Raji (cell line): ENCODE results near the gene EFNA2.

Source experiments
- POLR2A ChIP-seq: IDR thresholded peaks from 2 replicates; pipeline ENCODE4 v1.6.1; 2011; ENCODE audit warnings: low read depth, low read length, control low read depth; ENCODE audit not compliant: insufficient read depth

EFNA2 gene

DNA sequence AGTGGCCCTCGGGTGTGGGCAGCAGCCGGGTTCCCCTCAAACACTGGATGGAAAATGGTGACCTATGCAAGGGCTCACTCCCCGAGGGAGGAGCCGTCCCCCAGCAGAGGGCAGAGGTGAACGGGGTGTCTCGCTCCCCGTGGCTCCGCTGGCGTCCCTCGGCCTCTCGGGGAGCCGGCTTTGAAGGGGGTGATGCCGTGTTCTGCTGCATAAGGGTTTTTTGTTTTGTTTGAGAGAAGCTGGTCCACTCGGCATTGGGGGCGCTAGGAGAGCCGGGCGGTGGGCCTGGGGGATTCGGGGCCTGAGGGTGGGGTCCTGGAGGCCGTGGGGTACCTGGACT is 4.0 kb downstream of the EFNA2 start:
- TF ChIP-seq POLR2A: no peak

DNA sequence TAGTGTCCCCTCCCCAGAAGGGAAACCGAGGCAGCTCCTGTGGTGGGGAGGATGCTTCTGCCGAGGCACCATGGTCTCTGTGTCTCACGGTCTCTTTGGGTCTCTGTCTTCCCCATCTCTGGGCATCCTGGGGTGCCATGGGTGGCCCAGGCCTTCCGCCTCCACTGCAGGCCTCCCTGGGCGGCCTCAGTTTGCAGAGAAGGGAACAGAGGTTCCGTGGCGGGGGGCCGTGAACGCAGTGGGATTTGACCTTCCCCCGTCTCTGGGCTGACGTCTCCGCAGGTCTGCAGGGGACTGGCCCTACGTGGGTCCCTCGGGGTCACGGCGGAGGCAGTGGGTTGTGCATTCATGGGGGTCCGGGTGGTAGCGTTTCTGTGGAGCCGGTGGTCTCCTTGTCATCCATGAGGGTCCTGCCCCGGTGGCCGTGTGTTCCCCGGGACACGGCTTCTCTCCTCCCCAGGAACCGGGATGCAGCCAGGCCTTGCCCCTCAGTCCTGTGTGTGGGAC is 4.6 kb downstream of the EFNA2 start:
- TF ChIP-seq POLR2A: no peak

DNA sequence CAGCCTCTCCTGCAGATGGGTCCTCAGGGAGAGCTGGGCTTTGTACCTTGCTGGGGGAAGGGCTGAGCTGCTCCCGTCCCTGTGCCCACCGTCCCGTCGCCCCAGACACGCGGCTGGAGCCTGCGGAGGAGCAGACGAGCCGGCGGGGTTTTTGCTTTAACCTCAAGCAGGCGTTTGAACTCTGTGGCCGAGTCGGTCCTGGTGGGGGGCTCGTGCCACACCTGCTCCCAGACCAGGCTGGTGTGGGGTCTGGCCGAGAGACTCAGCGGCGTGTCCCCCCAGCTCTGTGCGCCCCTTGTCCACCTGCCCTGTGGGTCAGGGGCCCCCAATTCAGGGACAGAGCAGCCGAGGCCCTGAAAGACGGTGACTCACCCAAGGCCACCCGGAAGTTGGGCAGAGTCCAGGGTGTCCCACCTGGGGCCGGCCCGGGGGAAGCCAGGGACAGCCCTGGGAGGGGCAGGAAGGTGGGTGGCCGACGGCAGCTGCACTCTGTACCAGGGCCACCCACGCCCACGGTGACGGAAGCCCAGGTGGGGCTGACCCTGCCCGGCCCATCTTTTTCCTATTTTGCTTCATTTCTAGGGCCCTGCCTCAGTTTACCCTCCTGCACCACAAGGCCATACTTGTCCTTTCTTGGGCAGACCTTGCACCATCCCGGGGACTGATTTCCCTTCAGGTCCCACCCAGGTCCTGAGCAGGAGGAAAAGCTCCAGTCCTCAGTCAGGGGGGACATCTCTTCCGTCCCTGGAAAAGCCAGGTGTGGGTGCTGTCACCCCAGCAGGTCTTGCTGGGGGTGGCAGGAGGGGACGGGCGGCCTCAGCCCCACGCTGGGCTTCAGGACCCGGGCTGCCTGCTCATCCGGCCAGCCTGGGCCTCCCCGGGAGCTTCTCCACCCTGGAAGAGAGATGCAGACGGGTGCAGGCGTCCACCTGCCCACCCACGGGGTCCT is 5.3 kb downstream of the EFNA2 start:
- TF ChIP-seq POLR2A: no peak

DNA sequence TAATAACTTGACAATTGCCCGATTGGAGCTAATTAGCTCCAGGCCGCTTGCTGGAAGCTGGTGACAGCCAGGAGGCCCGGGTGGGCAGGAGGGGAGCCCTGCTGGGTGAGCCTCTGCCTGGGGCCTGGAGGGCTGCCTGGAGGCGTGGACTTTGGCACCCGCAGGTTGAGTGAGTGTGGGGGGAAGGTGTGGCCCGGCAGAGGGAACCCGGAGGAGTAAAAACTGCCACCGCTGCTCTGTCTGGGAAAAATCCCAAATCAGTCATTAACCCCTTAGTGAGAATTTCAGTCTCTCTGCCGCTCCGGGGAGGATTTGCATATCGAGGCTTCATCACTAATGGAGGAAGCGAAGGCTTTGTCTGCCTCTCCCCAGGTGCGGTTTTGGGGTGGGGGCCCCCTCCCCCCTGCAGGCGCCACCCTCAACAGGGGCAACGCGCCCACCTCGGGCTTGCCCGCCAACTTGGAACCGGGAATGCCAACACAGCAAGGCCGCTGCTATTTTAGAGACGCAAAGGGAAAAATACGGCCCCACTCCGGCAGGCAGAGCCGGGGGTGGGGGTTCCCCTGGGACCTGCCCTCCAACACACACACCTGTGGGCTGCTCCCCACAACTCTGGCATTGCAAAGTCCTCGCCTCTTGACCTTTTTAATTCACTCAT is 6.2 kb downstream of the EFNA2 start:
- TF ChIP-seq POLR2A: no peak

DNA sequence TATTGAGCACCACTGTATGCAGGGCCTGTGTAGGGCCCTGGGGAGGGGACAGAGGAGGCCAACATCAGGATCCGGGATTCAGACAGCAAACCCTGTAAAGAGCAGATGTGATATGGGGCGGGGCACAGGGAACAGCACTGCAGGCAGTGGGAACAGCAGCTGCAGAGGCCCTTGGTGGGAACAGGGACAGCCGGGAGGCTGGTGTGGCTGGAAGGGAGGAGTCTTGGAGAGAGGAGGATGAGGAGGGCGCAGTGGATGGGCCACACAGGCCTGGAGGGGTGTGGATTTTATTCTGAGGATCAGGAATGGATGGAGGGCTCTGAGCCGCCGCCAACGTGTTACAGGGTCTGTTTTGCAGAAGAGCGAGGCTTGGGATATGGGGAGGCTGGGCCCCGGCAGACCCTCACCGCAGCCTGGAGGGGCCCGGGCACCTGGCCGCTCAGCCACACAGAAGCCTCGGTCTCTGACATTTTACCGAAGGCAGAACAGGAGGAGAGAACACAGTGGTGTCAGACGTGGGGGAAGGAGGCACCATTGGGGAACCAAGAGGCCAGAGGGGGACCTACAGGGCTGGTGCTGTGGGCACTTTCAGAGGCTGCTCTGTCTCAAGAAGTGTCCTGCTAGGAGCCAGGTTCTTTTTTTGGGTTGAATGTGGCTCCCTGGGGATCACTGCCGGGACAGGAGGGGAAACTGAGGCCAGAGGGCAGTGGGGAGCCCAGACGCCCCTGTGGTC is 6.9 kb downstream of the EFNA2 start:
- TF ChIP-seq POLR2A: no peak

DNA sequence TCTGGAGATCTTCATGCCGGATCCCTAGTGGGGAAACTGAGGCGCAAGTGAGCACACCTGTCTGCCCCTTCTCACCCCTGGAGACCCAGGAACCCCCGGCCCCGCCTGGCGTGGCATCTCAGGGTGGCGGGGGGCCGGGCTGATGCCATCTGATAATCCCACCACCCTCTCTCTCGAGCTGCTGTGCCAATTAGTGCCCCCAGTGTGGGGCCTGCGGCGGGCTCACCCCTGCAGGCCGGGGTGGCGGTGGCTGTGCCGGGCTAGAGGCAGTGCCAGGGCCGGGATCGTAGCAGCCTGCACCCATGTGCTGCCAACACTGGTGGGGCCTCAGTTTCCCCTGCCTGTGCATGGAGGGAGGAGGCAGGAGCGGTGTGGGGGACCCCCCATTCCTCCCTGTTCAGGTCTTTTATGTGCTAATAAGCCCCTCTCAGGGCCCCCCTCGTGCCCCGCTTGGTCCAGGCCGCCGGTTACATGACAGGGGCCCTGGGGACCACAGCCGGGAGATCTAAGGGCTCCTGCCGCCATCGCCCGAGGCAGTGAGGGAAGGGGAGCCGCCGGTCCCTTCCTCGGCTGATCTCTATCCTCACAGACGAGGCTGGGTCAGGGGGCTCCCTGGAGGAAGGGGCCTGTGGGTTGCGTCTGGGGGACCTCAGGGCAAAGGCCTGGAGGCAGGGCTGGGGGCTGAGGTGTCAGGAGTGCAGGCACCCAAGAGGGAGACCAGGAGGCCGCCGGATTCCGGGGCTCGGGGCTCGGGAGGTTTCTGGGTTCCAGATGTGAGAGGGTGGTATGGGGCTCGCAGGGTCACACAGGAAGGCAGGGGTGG is 8.3 kb downstream of the EFNA2 start:
- no peak for TF ChIP-seq POLR2A

DNA sequence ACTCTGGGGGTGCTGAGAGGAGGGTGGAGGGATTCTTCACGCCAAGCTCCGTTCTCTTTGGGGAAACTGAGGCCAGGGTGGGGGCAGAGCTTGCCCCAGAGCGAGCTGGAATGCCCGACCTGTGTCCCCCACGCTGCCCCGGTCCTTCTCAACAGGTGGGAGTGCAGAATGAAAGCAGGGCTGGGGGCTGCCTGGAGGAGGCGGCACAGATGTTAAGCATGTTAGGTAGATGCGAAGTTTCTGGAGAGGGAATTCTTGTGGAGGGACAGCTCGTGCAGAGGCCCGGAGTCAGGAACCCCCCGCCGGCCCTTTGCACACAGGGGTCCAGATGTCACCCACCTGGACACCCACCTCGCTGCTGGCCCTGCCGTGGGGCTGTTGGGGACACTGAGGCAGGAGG is 9.0 kb downstream of the EFNA2 start:
- no peak for TF ChIP-seq POLR2A

DNA sequence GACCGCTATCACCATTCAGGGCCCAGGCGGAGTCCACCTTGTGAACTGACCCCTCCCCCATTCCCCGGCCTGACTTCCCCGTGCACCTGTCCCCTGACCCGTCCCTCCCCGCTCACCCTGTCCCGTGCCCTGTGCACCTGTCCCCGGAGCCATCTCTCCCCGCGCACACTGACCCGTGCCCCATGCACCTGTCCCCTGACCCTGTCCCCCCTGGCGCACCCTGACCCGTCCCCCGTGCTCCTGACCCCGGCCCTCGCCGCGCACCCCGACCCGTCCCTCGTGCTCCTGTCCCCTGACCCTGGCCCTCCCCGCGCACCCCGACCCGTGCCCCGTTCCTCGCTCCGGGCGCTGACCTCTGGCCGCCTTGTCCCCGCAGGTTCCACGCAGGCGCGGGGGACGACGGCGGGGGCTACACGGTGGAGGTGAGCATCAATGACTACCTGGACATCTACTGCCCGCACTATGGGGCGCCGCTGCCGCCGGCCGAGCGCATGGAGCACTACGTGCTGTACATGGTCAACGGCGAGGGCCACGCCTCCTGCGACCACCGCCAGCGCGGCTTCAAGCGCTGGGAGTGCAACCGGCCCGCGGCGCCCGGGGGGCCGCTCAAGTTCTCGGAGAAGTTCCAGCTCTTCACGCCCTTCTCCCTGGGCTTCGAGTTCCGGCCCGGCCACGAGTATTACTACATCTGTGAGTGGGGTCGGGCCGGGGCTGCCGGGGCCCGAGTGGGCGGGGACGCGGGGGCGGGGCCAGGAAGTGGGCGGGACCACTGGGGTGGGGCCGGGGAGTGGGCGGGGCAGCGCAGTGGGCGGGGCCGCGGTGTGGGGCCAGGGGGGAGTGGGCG is 9.7 kb downstream of the EFNA2 start:
- no peak for TF ChIP-seq POLR2A

DNA sequence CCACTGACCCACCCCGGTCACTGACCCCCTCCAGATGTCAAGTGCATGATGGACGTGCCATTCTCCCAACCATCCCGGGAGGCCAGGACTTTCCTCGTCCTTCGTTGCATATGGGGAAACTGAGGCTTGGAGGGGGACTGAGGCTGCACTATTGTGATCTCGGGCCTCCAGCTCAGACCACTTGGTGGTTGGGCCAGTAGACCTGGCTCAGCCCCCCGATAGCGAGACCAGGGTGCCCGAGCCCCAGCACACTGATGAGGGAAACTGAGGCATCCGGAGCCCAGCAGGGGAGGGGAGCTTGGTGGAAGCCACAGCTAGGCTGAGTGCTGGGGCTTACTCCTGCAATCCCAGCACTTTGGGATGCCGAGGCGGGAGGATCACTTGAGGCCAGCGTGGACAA is 10.4 kb downstream of the EFNA2 start:
- TF ChIP-seq POLR2A: no peak

DNA sequence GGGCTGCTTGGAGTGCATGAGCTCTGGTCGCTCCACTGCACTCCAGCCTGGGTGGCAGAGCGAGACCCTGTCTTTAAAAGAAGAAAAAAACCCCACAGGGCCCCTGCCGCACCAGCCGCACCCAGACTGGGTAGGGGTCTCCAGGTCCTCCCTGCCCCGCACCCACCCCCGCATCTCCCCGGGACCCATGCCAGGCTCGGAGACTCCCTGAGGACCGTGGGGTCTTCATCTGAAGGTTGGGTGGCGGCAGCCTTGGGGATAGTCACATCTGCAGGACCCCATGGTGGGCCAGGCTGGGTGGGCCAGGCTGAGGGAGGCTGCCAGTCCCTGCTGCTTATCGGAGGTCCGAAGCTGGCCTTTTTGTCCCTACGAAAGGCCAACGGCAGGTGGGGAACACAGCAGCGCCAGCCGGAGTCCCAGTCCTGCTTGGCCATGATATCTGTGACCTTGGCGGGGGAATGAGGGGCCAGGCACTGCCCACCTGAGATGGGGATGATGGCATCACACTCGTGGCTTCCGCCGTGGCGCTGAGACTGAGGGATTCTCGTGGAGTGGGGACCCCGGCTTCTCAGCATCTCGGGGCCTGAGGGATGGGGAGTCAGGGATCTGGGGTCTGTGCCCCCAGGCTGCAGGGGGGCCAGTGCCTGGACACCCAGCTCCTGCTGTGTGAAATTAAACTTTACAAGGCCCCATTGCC is 11.1 kb downstream of the EFNA2 start:
- no peak for TF ChIP-seq POLR2A

DNA sequence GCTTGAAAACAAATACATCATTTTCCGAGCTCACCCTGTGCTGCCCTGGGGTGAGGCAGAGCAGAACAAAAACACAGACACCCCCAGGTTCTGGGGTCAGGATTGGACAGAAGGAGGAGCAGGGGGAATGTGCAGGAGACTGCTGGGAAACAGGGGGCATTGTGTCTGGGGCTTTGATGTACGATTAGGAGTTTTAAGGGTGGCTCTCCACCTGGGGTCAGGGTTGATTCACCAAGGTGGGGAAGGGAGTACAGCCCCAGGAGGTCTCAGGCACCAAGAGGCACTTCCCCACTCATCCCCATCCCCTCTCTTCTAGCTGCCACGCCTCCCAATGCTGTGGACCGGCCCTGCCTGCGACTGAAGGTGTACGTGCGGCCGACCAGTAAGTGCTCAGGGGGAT is 12.6 kb downstream of the EFNA2 start:
- TF ChIP-seq POLR2A: no peak

DNA sequence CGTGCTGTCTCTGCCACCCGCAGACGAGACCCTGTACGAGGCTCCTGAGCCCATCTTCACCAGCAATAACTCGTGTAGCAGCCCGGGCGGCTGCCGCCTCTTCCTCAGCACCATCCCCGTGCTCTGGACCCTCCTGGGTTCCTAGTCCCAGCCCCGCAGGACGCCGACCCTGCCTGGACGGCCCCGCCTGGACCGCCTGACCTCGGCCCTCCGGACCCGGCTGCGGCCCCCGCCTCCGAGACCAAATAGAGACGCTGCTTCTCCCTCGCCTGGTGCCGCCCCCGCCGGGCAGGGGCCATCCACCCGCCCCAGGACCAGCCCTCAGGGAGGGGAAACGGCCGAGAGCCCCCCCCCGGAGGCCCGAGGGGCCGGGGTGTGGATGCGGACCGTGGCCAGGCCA is 14.1 kb downstream of the EFNA2 start:
- TF ChIP-seq POLR2A: no peak

DNA sequence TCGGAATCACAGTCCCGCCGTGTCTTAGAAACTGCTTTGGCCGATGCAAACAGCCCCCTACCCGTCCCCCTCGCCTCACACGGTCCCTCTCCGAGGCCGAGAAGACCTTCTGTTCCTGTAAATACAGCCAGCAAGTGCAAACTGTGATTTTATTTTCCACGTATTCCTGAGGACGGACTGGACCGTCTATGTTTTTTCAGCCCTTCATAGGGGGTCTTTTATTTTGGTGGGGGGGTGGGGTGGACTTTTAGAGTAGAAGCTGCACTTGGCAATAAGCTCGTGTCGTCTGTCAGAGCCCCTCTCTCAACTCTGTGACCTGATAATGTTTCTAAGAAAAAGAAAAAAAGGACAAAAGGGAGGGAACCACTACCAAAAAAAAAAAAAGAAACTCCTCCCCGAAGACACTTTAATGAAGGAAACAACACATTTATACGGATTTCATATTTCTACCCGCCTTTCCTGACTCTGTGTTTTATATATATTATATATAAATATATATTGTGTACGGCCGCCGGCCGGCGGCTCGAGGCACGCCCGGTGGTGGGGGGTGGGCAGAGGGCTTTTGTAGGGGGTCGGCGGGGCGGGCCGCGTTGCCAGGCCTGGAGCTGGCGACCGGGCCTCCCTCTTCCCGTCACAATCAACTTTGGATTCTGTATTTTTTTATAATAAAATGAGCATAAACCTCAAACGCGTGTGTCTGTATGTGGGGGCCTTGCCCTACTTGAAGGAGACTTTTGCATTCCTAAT is 15.2 kb downstream of the EFNA2 start:
- TF ChIP-seq POLR2A: no peak
